ENCODE results near the gene CDC42BPB.

Gene CDC42BPB

GRCh38 chr14:102892651-102893050 is 164.7 kb downstream of the CDC42BPB start:
- no peaks in the 10 kb centered on the region for H3K27me3 ChIP-seq (ENCODE audit: control insufficient read depth, insufficient read depth, low read length)
- H3K79me2 ChIP-seq: no peaks in the 10 kb centered on the region
- no peak overlapping the region for H3K9ac ChIP-seq
- H3K27ac ChIP-seq: no peak overlapping the region
- no peaks in the 10 kb centered on the region for H3K4me1 ChIP-seq
- no peak for TF ChIP-seq CTCF (IDR thresholded peaks at IDR 0.05)
- no peak overlapping the region for H3K4me3 ChIP-seq (ENCODE audit: low read depth, low read length)
- no peaks in the 10 kb centered on the region for H3K36me3 ChIP-seq (ENCODE audit: control insufficient read depth, insufficient read depth, low read length)
- no peak overlapping the region for H2AFZ ChIP-seq
- no peaks in the 10 kb centered on the region for H3K9me3 ChIP-seq (ENCODE audit: control insufficient read depth, low read length)
- no peak overlapping the region for H3K4me2 ChIP-seq (ENCODE audit: low read length)

- H3K4me1 ChIP-seq: no peaks in the 10 kb centered on the region
- H3K9me3 ChIP-seq (ENCODE audit: control insufficient read depth, low read length): no peaks in the 10 kb centered on the region
- H3K79me2 ChIP-seq: no peaks in the 10 kb centered on the region
- no peak for TF ChIP-seq CTCF (IDR thresholded peaks at IDR 0.05)
- no peak overlapping the region for H3K27ac ChIP-seq
- H3K9ac ChIP-seq: no peak overlapping the region
- no peaks in the 10 kb centered on the region for H3K27me3 ChIP-seq (ENCODE audit: control insufficient read depth, insufficient read depth, low read length)
- H2AFZ ChIP-seq: no peak overlapping the region
- H3K36me3 ChIP-seq (ENCODE audit: control insufficient read depth, insufficient read depth, low read length): no peaks in the 10 kb centered on the region
- no peak overlapping the region for H3K4me2 ChIP-seq (ENCODE audit: low read length)
- no peak overlapping the region for H3K4me3 ChIP-seq (ENCODE audit: low read depth, low read length)
Measured at GRCh38 chr14:102891556-102891955, 165.8 kb downstream of the CDC42BPB start.

DNA sequence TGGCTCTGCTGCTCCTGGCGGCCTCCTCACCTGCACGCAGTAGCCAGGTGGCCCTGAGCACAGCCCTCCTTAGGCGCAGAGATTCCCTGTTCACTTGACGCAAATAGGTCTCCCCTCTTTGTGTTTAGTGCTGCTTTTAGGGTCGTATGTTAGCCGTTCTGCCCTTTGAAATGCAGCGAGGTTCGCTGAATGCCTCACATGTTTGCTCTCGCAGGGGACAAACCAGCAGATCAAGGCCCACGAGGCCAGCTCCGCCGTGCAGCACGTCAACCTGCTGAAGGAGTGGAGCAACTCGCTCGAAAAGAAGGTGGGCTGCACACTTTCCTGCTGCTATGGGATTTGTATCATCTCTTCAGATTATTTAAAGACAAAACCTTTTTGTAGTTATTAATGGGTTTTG is 166.2 kb downstream of the CDC42BPB start:
- no peak for TF ChIP-seq CTCF (IDR thresholded peaks at IDR 0.05)
- H2AFZ ChIP-seq: no peak overlapping the region
- H3K27ac ChIP-seq: no peak overlapping the region
- H3K9me3 ChIP-seq (ENCODE audit: control insufficient read depth, low read length): no peaks in the 10 kb centered on the region
- H3K4me1 ChIP-seq: no peaks in the 10 kb centered on the region
- H3K4me2 ChIP-seq (ENCODE audit: low read length): no peak overlapping the region
- H3K36me3 ChIP-seq (ENCODE audit: control insufficient read depth, insufficient read depth, low read length): no peaks in the 10 kb centered on the region
- no peaks in the 10 kb centered on the region for H3K27me3 ChIP-seq (ENCODE audit: control insufficient read depth, insufficient read depth, low read length)
- no peak overlapping the region for H3K9ac ChIP-seq
- no peak overlapping the region for H3K4me3 ChIP-seq (ENCODE audit: low read depth, low read length)
- no peaks in the 10 kb centered on the region for H3K79me2 ChIP-seq

GRCh38 chr14:102889615-102890014 is 167.7 kb downstream of the CDC42BPB start:
- H3K4me3 ChIP-seq (ENCODE audit: low read depth, low read length): no peak overlapping the region
- H3K79me2 ChIP-seq: no peaks in the 10 kb centered on the region
- no peaks in the 10 kb centered on the region for H3K27me3 ChIP-seq (ENCODE audit: control insufficient read depth, insufficient read depth, low read length)
- no peak overlapping the region for H2AFZ ChIP-seq
- no peaks in the 10 kb centered on the region for H3K4me1 ChIP-seq
- no peak for TF ChIP-seq CTCF (IDR thresholded peaks at IDR 0.05)
- no peaks in the 10 kb centered on the region for H3K9me3 ChIP-seq (ENCODE audit: control insufficient read depth, low read length)
- no peak overlapping the region for H3K9ac ChIP-seq
- no peak overlapping the region for H3K4me2 ChIP-seq (ENCODE audit: low read length)
- H3K27ac ChIP-seq: no peak overlapping the region
- no peaks in the 10 kb centered on the region for H3K36me3 ChIP-seq (ENCODE audit: control insufficient read depth, insufficient read depth, low read length)

DNA sequence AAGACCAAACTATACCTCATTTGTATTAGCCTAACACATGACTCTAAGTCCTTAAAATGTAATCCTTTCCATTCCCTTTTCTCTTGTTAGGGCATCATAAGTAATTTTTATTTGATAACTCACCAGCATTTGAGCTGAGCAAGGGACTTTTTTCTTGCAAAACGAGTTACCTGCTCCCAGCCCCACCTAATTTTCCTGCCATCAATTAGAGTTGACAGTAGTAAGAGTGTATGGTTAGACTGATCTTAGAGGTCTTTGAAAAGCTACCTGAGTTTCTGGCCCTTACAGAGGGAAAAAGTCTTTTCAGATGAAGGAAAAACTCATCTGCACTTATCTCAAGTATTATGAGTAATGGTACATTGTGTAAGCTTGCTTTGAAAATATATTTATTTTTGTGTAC is 168.6 kb downstream of the CDC42BPB start:
- Histone ChIP-seq H3K27me3 (ENCODE audit: control insufficient read depth, insufficient read depth, low read length) (no peaks in the 10 kb centered on the region), H3K4me3 (ENCODE audit: low read depth, low read length) (no peak overlapping the region), H3K36me3 (ENCODE audit: control insufficient read depth, insufficient read depth, low read length) (no peaks in the 10 kb centered on the region), H3K9me3 (ENCODE audit: control insufficient read depth, low read length) (no peaks in the 10 kb centered on the region), H3K4me1 (no peaks in the 10 kb centered on the region), H3K4me2 (ENCODE audit: low read length) (no peak overlapping the region), H3K9ac (no peak overlapping the region), H3K27ac (no peak overlapping the region), H3K79me2 (no peaks in the 10 kb centered on the region), H2AFZ (no peak overlapping the region)
- TF ChIP-seq CTCF (IDR thresholded peaks at IDR 0.05): no peak

Data from parathyroid adenoma (tissue), 2 donors.